Measurements from ENCODE around the gene GJE1.
"Not testable (repeated sequence)": the region's sequence is repeated elsewhere in the genome, so short reads cannot be mapped to it uniquely, and the experiment has no call there.

The GJE1 gene

GRCh38 chr6:142132625-142133024 lies at the start of gene GJE1:
Gene GJE1, plus strand, starts transcription at chr6:142132925. Its CDS starts 234 bp downstream, at chr6:142133159.
- no peak for DNase-seq

- no peak for DNase-seq
Observed at GRCh38 chr6:142087950-142088857, 44.5 kb upstream of the GJE1 start.

GRCh38 chr6:142088858-142089216 lies 43.9 kb upstream of the GJE1 start:
- no peak for DNase-seq

GRCh38 chr6:142104820-142105219 lies 27.9 kb upstream of the GJE1 start:
- not testable (repeated sequence) for DNase-seq

- DNase-seq = not testable (repeated sequence)
Observed at GRCh38 chr6:142110820-142111219, 21.9 kb upstream of the GJE1 start.

GRCh38 chr6:142112451-142113061 lies 20.2 kb upstream of the GJE1 start:
- DNase-seq = peak; percentile 22

- no peak for DNase-seq
Observed at GRCh38 chr6:142117366-142117765, 15.4 kb upstream of the GJE1 start.

GRCh38 chr6:142118328-142118727 lies 14.4 kb upstream of the GJE1 start:
- DNase-seq = no peak

- DNase-seq = no peak
Observed at GRCh38 chr6:142118925-142119324, 13.8 kb upstream of the GJE1 start.

- no peak for DNase-seq
Observed at GRCh38 chr6:142121342-142121741, 11.4 kb upstream of the GJE1 start.

GRCh38 chr6:142130814-142131213 lies 1.9 kb upstream of the GJE1 start:
- no peak for DNase-seq

GRCh38 chr6:142138876-142139275 lies 6.2 kb downstream of the GJE1 start:
- no peak for DNase-seq

GRCh38 chr6:142141531-142141930 lies 8.8 kb downstream of the GJE1 start:
- not testable (repeated sequence) for DNase-seq

GRCh38 chr6:142146828-142147662 lies 14.3 kb downstream of the GJE1 start, which contains the start of the genes NMBR and VTA1:
Gene NMBR, minus strand, starts transcription at chr6:142147122. Its CDS starts 58,464 bp downstream, at chr6:142088658.
Gene VTA1, plus strand, starts transcription at chr6:142147263. Its CDS starts 25 bp downstream, at chr6:142147288.
- DNase-seq = peak; percentile 93

- no peak for DNase-seq
Observed at GRCh38 chr6:142152746-142153145, 20.0 kb downstream of the GJE1 start.

GRCh38 chr6:142153196-142153595 lies 20.5 kb downstream of the GJE1 start:
- no peak for DNase-seq

- no peak for DNase-seq
Observed at GRCh38 chr6:142154336-142154735, 21.6 kb downstream of the GJE1 start.

- no peak for DNase-seq
Observed at GRCh38 chr6:142155091-142155490, 22.4 kb downstream of the GJE1 start.

GRCh38 chr6:142155895-142156757 lies 23.4 kb downstream of the GJE1 start:
- no peak for DNase-seq

GRCh38 chr6:142156758-142157068 lies 24.0 kb downstream of the GJE1 start:
- not testable (repeated sequence) for DNase-seq

- no peak for DNase-seq
Observed at GRCh38 chr6:142162780-142163179, 30.1 kb downstream of the GJE1 start.

- DNase-seq = no peak
Observed at GRCh38 chr6:142165227-142165626, 32.5 kb downstream of the GJE1 start.

Data from activated effector memory CD4-positive, alpha-beta T cell treated with Interleukin-2 at 50 U/mL for 16 hours (primary cell).